ENCODE results near the gene GPR17. TPM values are rescaled to one million over a fixed set of nuclear protein-coding genes. Genes with fewer than 3 reads are reported as not detected.

Gene GPR17
- total and polyA plus RNA-seq, 10 donors, result 0.09 to 1.9 (median 0.24) TPM; not detected in 4

DNA sequence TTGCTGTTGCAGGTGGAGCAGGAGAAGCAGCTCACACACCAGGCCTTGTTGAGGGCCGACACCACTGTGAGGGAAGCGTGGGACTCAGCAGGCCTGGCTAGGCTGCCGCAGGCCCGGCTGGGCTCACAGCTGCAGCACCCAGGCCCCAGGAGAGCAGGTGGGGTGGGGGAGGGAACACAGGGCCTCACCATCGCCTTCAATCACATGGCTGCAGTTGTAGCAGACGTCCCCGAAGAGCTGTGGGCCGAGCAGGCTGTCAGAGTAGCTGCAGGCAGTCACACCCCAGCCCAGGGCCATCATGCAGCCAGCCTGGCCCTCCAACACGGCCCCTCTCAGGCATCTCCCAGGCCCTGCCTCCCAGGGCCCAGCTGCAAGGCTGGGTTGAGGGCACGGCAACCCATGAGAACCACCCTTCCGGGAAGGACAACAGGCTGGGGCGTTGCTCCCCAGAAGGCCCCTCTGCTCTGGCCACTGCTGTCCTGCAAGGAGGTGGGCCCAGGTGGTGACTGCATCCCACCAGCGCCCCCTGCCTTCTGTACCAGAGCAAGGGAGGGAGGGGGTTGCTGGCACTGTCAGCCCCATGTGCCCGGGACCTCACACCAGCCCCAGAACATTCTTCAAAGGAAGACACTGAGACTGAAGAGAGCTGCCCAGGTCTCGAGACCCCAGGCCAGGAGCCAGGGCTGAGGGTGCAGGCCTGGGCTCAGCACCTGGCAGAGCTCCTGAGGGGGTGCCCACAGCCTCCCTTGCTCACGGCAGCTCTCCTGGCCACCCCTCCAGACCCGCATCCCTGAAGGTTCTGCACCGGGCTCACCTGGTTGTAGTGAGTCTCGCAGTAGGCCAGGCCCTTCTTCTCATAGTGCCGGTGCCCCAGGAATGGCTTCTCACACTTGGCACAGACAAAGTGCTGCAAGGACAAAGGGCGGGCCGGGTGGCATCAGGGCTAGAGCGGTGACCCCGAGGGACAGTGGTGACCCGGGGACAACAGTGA is 5.6 kb upstream of the GPR17 start:
- H3K4me1 ChIP-seq, result peaks cover 64 to 89% (median 77%) of the 10 kb centered on the region in 6 donors
- intact Hi-C loops (cut with DNase I; ENCODE audit: low total_unique reads), result loop anchor here (10.0 kb wide), 1 partner anchor 46 kb away; no protein-coding TSS in a partner anchor
- peak overlapping the region; percentile 48 to 96 (median 92) for H3K27ac ChIP-seq
- H3K4me3 ChIP-seq, result peak overlapping the region in 1 of 8 donors; percentile 51
- no peaks in the 10 kb centered on the region for H3K27me3 ChIP-seq (replicated peaks in 1 of 7)
- H3K36me3 ChIP-seq, result peaks cover 0 to 55% (median 5%) of the 10 kb centered on the region in 6 donors
- TF ChIP-seq, protein P1, sequence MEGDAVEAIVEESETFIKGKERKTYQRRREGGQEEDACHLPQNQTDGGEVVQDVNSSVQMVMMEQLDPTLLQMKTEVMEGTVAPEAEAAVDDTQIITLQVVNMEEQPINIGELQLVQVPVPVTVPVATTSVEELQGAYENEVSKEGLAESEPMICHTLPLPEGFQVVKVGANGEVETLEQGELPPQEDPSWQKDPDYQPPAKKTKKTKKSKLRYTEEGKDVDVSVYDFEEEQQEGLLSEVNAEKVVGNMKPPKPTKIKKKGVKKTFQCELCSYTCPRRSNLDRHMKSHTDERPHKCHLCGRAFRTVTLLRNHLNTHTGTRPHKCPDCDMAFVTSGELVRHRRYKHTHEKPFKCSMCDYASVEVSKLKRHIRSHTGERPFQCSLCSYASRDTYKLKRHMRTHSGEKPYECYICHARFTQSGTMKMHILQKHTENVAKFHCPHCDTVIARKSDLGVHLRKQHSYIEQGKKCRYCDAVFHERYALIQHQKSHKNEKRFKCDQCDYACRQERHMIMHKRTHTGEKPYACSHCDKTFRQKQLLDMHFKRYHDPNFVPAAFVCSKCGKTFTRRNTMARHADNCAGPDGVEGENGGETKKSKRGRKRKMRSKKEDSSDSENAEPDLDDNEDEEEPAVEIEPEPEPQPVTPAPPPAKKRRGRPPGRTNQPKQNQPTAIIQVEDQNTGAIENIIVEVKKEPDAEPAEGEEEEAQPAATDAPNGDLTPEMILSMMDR (IDR thresholded peaks at IDR 0.05 in 8 of 11, conservative IDR thresholded peaks at IDR 0.05 in 3 of 11), result peak in 6 of 11 experiments; percentile 20 to 56 (median 32)
- TF ChIP-seq POLR2AphosphoS5 (IDR thresholded peaks at IDR 0.05) (peak; percentile 72 to 87 (median 86)), POLR2A (IDR thresholded peaks at IDR 0.05) (no peak)
- WGBS, 5 donors, result 64 to 80% (median 73%) methylated on average over 11 to 25 of the region's 25 CpGs
- peak; percentile 93 for DNase-seq
- no peaks in the 10 kb centered on the region for H3K9me3 ChIP-seq

DNA sequence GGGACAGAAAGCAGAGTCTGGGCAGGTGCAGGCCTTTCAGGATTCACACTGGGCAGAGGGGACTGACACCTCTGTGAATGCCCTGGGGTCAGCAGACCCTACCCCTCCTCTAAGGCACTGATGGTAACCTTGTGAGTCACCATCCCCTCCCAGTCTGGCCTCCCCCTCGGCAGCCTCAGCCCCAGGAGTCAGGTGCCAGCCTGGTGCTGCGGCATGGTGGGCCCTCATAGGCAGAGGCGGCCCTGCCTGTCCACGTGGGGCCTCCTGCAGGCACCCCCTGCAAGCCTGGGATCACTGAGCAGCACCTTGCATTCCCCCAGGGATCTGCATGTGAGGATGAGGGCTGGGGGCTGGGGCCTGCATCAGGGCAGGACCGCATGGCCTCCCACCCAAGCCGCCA is 4.8 kb upstream of the GPR17 start:
- peak overlapping the region; percentile 47 to 96 (median 92) for H3K27ac ChIP-seq

GRCh38 chr2:127641846-127642507 is 4.0 kb upstream of the GPR17 start:
- Histone ChIP-seq H3K27me3 (replicated peaks in 1 of 7) (no peaks in the 10 kb centered on the region), H3K36me3 (peaks cover 0 to 39% (median 0%) of the 10 kb centered on the region in 6 donors), H3K4me1 (peaks cover 57 to 85% (median 72%) of the 10 kb centered on the region in 6 donors), H3K9me3 (no peaks in the 10 kb centered on the region), H3K27ac (peak overlapping the region; percentile 30 to 96 (median 86)), H3K4me3 (peak overlapping the region in 3 of 8 donors; percentile 13 to 41 (median 22))
- peak; percentile 87 for DNase-seq
- 31 to 41% (median 37%) methylated on average over 13 to 25 of the region's 25 CpGs for WGBS, 5 donors
- TF ChIP-seq POLR2A (IDR thresholded peaks at IDR 0.05) (no peak), POLR2AphosphoS5 (IDR thresholded peaks at IDR 0.05) (peak; percentile 12 to 70 (median 64))
- intact Hi-C loops (cut with DNase I; ENCODE audit: low total_unique reads), result loop anchor here (10.0 kb wide), 1 partner anchor 47 kb away; no protein-coding TSS in a partner anchor

More for the DNA sequence above, 4.8 kb upstream of the GPR17 start:
- no peaks in the 10 kb centered on the region for H3K27me3 ChIP-seq (replicated peaks in 1 of 7)
- no peak for DNase-seq
- H3K36me3 ChIP-seq, result peaks cover 0 to 48% (median 2%) of the 10 kb centered on the region in 6 donors
- peak overlapping the region in 1 of 8 donors; percentile 13 for H3K4me3 ChIP-seq
- TF ChIP-seq, protein P1 (IDR thresholded peaks at IDR 0.05 in 8 of 11, conservative IDR thresholded peaks at IDR 0.05 in 3 of 11), result no peak
- TF ChIP-seq POLR2AphosphoS5 (IDR thresholded peaks at IDR 0.05), result peak in 2 of 3 donors; percentile 17 to 30
- intact Hi-C loops (cut with DNase I; ENCODE audit: low total_unique reads), result loop anchor here (10.0 kb wide), 1 partner anchor 46 kb away; no protein-coding TSS in a partner anchor
- peaks cover 59 to 85% (median 72%) of the 10 kb centered on the region in 6 donors for H3K4me1 ChIP-seq
- WGBS, 5 donors, result 82 to 86% (median 84%) methylated on average over 2 to 6 of the region's 6 CpGs
- no peaks in the 10 kb centered on the region for H3K9me3 ChIP-seq

- peak; percentile 82 for DNase-seq
- TF ChIP-seq POLR2AphosphoS5 (IDR thresholded peaks at IDR 0.05), result peak in 1 of 3 donors; percentile 39
- TF ChIP-seq, protein P1 (IDR thresholded peaks at IDR 0.05 in 8 of 11, conservative IDR thresholded peaks at IDR 0.05 in 3 of 11), result no peak
- TF ChIP-seq POLR2A (IDR thresholded peaks at IDR 0.05), result no peak
- Histone ChIP-seq H3K9me3 (no peaks in the 10 kb centered on the region), H3K4me3 (no peak overlapping the region), H3K27me3 (replicated peaks in 1 of 7) (no peaks in the 10 kb centered on the region), H3K27ac (peak overlapping the region in 6 of 8 donors; percentile 15 to 96 (median 92)), H3K36me3 (peaks cover 0 to 34% (median 0%) of the 10 kb centered on the region in 6 donors), H3K4me1 (peaks cover 48 to 85% (median 70%) of the 10 kb centered on the region in 6 donors)
- WGBS, 5 donors, result 74 to 83% (median 79%) methylated on average over 9 to 17 of the region's 17 CpGs
- intact Hi-C loops (cut with DNase I; ENCODE audit: low total_unique reads), result loop anchor here (10.0 kb wide), 1 partner anchor 48 kb away; no protein-coding TSS in a partner anchor
Observed at GRCh38 chr2:127642706-127643438, 3.1 kb upstream of the GPR17 start.

Measured in spleen (tissue), 11 donors.